Ovary (tissue), 9 donors: ENCODE data around the gene TBC1D16. TPM values are rescaled to one million over a fixed set of nuclear protein-coding genes. Genes with fewer than 3 reads are reported as not detected.

Experiments
- DNase-seq, 5 donors: peaks; one replicate each; pipeline ENCODE4 v3.0.0-alpha.2; 2019 to 2020
- H3K27ac ChIP-seq, 2 donors: fragments of 200-600 bp; one replicate each; pipeline versions ENCODE4 v1.5.1 to v1.8.0; 2019 to 2022
- H3K27me3 ChIP-seq: fragments of 200-600 bp; one replicate; pipeline ENCODE4 v1.8.0; 2022
- H3K36me3 ChIP-seq: fragments of 200-600 bp; sonication (generic); one replicate; pipeline ENCODE4 v1.5.1; 2019
- H3K4me1 ChIP-seq: one replicate; pipeline ENCODE4 v1.8.1; 2013; ENCODE audit warnings: mild to moderate bottlenecking, moderate library complexity; ENCODE audit not compliant: insufficient read depth
- H3K4me3 ChIP-seq: fragments of 200-600 bp; sonication (generic); one replicate; pipeline ENCODE4 v1.5.1; 2017
- H3K9me3 ChIP-seq, 2 donors: fragments of 200-600 bp in 1 of 2; sonication (generic) in 1 of 2; one replicate each; pipeline versions ENCODE4 v1.5.1 to v1.8.1; 2013 to 2019; ENCODE audit warnings: mild to moderate bottlenecking in 1 of 2, moderate library complexity in 1 of 2
- CTCF ChIP-seq, 3 donors: fragments of 450-650 bp in 2 of 3; fragments of 200-600 bp in 1 of 3; IDR thresholded peaks; one replicate each; pipeline versions ENCODE4 v1.5.1 to v1.8.0; 2016 to 2022; ENCODE audit warnings: antibody characterized with exemption in 3 of 3, mild to moderate bottlenecking in 1 of 3
- EP300 ChIP-seq: sonication (generic); formaldehyde crosslinking; IDR thresholded peaks from one replicate; pipeline ENCODE4 v1.6.1; 2017; ENCODE audit warnings: antibody characterized with exemption
- POLR2A ChIP-seq: fragments of 450-650 bp; IDR thresholded peaks from one replicate; pipeline ENCODE4 v1.6.1; 2017; ENCODE audit warnings: antibody characterized with exemption, mild to moderate bottlenecking, moderate library complexity
- WGBS, 3 donors: extraction: QIAGEN DNeasy Blood & Tissue Kit in 1 of 3; methylation state at CpG; one replicate each; pipeline versions ENCODE4 v1.1.5 to v1.1.7; 2013 to 2017; 5-methylcytosine and 5-hydroxymethylcytosine counted together
- intact Hi-C, 4 donors: fragments of 100-400 bp; cut with DNase I; formaldehyde crosslinking; loops; one replicate each; pipeline versions ENCODE4 v1.11.0 to v1.15.1; 2022 to 2023
- polyA plus RNA-seq, 2 donors: library from polyadenylated mRNA; stranded (reverse); fragments of 200-250 nt in 1 of 2; fragments of 350-450 nt in 1 of 2; fragmentation: Illumina TruSeq in 1 of 2; extraction: RNeasy Lipid Tissue Mini Kit (QIAGEN cat#74804) in 1 of 2; gene quantifications; one replicate each; pipeline ENCODE4 v1.2.3, GENCODE V29; 2013 to 2014
- total RNA-seq, 7 donors: library from RNA; depleted of rRNA in 2 of 7; stranded (reverse); fragments of >200 nt in 2 of 7; fragmentation: NEBNext Ultra II Directional in 3 of 7; extraction: Animal tissue kit (Norgen Biotek cat#: 25700) in 3 of 7; gene quantifications; one replicate each; pipeline versions ENCODE4 v1.1.0 to v1.2.4, GENCODE V29; 2016 to 2023
- donor health status: DM: no; HTN: no; CAD: no; lungs with moderate emphysema.
- donor health status: DM: no; HTN: no; CAD: no.
- donor health status: Bipolar disorder and iron deficiency.
- donor health status: DM: yes; HTN: yes; CAD: no.
- donor health status: DM: no; HTN: no; CAD: no.
- donor health status: DM: yes; HTN: yes; CAD: no.

Gene TBC1D16
- total and polyA plus RNA-seq, 9 donors: 9.3 to 40.5 (median 27.1) TPM

- no peaks in the 10 kb centered on the region for H3K4me1 ChIP-seq
- no peaks in the 10 kb centered on the region for H3K36me3 ChIP-seq
- peak in 1 of 5 donors; percentile 6 for DNase-seq
- no peaks in the 10 kb centered on the region for H3K9me3 ChIP-seq
- H3K4me3 ChIP-seq: no peak overlapping the region
- WGBS, 3 donors: 62 to 63% (median 63%) methylated on average over 10 of the region's 10 CpGs
- H3K27ac ChIP-seq: no peak overlapping the region
- no peaks in the 10 kb centered on the region for H3K27me3 ChIP-seq
- TF ChIP-seq EP300 (no peak), CTCF (IDR thresholded peaks at IDR 0.05) (no peak), POLR2A (no peak)
- intact Hi-C loops: loop anchor here in 1 of 4 donors (10.0 kb wide), 1 partner anchor 126 kb away; no protein-coding TSS in a partner anchor
Observed at GRCh38 chr17:79970576-79971068, 65.0 kb downstream of the TBC1D16 start.

- H3K36me3 ChIP-seq: no peaks in the 10 kb centered on the region
- DNase-seq: no peak
- WGBS, 3 donors: 91 to 95% (median 92%) methylated on average over 7 of the region's 7 CpGs
- no peaks in the 10 kb centered on the region for H3K4me1 ChIP-seq
- no peak for TF ChIP-seq CTCF (IDR thresholded peaks at IDR 0.05)
- TF ChIP-seq POLR2A: no peak
- no peak for TF ChIP-seq EP300
- H3K27me3 ChIP-seq: no peaks in the 10 kb centered on the region
- intact Hi-C loops: loop anchor here in 1 of 4 donors (10.0 kb wide), 1 partner anchor 125 kb away; no protein-coding TSS in a partner anchor
- no peak overlapping the region for H3K27ac ChIP-seq
- no peak overlapping the region for H3K4me3 ChIP-seq
- no peaks in the 10 kb centered on the region for H3K9me3 ChIP-seq
Observed at GRCh38 chr17:79969906-79970305, 65.8 kb downstream of the TBC1D16 start.

- WGBS, 3 donors: 93 to 97% (median 95%) methylated on average over 5 of the region's 5 CpGs
- TF ChIP-seq EP300 (no peak), POLR2A (no peak), CTCF (IDR thresholded peaks at IDR 0.05) (no peak)
- no peaks in the 10 kb centered on the region for H3K36me3 ChIP-seq
- H3K9me3 ChIP-seq: no peaks in the 10 kb centered on the region
- DNase-seq: peak in 1 of 5 donors; percentile 4
- H3K27me3 ChIP-seq: no peaks in the 10 kb centered on the region
- no peaks in the 10 kb centered on the region for H3K4me1 ChIP-seq
- H3K27ac ChIP-seq: no peak overlapping the region
- no peak overlapping the region for H3K4me3 ChIP-seq
- intact Hi-C loops: no loop called here
Observed at GRCh38 chr17:79968116-79968515, 67.6 kb downstream of the TBC1D16 start.

GRCh38 chr17:79966681-79967080 is 69.0 kb downstream of the TBC1D16 start:
- WGBS, 3 donors: 32 to 63% (median 53%) methylated on average over 3 of the region's 3 CpGs
- no peaks in the 10 kb centered on the region for H3K27me3 ChIP-seq
- H3K27ac ChIP-seq: no peak overlapping the region
- H3K36me3 ChIP-seq: no peaks in the 10 kb centered on the region
- intact Hi-C loops: no loop called here
- no peak for TF ChIP-seq EP300
- no peak for TF ChIP-seq POLR2A
- TF ChIP-seq CTCF (IDR thresholded peaks at IDR 0.05): no peak
- no peaks in the 10 kb centered on the region for H3K4me1 ChIP-seq
- H3K4me3 ChIP-seq: no peak overlapping the region
- H3K9me3 ChIP-seq: no peaks in the 10 kb centered on the region
- no peak for DNase-seq
